GM20431 (cell line): ENCODE measurements around the gene LRPAP1.
"Not testable (repeated sequence)": the region's sequence is repeated elsewhere in the genome, so short reads cannot be mapped to it uniquely, and the experiment has no call there.

Experiments used
- in situ Hi-C: fragments of 300-500 bp; cut with MseI, MboI; formaldehyde crosslinking; loops from one replicate; pipeline ENCODE4 v1.15.0; 2020; ENCODE audit warnings: low sequenced_read_pairs; ENCODE audit not compliant: unreplicated experiment

Gene LRPAP1, protein sequence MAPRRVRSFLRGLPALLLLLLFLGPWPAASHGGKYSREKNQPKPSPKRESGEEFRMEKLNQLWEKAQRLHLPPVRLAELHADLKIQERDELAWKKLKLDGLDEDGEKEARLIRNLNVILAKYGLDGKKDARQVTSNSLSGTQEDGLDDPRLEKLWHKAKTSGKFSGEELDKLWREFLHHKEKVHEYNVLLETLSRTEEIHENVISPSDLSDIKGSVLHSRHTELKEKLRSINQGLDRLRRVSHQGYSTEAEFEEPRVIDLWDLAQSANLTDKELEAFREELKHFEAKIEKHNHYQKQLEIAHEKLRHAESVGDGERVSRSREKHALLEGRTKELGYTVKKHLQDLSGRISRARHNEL

DNA sequence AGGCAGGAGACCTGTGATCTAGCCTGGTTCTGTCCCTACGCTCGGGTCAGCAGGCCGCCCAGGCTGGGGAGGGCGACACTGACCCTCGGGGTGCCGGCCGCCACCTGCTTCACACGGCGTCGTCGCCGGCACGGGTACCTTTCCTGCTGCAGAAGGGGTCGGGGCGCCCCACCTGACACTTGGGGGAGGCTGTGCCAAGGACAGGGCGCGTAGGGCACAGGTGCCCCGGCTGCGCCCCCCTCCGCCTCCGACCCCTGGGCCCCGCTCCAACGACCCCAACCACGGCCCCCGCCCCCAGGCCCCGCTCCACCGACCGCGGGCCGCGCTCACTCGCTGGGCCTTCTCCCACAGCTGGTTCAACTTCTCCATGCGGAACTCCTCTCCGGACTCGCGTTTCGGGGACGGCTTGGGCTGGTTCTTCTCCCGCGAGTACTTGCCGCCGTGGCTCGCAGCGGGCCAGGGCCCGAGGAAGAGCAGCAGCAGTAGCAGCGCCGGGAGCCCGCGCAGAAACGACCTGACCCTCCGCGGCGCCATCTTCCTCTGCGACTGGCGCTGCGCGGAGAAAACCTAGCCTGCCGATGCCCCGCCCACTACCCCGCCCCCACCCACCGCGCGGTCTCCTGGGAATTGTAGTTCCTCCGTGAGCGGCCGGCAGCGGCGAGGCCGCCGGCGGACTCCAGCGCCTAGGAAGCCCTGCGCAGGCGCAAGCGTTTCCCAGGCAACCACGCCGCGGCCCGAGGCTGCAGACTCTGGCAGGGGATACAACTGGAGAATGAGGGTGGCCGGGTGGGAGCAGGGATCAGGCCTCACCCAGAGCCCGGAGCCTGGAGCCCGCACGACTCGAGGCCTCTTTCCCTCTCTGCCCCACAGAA is at the start of gene LRPAP1:
TSS of gene LRPAP1 (minus strand) at position 544 of the 872 bp plus-strand sequence. CDS start at position 534, 10 bp downstream.
- in situ Hi-C loops, result no loop called here

DNA sequence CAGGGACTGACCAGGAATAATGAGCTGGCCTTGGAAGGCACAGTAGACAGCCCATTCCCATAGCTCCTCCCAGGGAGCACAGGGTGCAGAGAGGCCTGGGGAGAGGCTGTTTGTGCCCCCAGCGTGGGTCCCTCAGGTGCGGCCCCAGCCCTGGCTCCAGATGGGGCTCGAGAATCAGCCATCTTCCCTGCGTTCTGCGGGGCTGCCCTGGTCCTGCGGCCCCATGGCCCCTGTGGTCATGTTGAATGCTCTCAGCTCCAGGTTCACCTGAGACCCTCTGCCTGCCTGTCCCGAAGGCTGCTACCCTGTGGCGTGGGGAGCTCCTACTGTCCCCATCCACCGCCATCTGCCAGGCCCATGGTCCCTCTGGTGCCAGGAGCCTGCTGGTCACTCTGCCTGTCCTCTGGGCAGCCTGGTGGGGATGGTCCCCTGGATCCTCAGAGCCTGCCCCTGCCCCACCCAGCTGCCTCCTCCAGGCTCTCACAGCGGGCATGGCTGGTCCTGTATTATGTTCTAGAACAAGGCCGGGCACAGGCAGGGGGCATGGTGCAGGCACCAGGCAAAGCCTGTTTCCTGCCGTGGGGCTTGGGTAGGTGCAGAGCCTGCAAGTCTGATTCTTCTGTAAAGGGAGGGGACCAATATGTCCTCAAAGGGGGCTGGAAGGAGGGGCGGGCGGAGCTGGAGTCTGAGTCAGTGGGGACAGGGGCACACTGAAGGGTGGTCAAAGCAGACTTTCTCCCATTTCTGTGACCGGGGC is 49.3 kb upstream of the LRPAP1 start:
- in situ Hi-C loops, result not testable (repeated sequence)

DNA sequence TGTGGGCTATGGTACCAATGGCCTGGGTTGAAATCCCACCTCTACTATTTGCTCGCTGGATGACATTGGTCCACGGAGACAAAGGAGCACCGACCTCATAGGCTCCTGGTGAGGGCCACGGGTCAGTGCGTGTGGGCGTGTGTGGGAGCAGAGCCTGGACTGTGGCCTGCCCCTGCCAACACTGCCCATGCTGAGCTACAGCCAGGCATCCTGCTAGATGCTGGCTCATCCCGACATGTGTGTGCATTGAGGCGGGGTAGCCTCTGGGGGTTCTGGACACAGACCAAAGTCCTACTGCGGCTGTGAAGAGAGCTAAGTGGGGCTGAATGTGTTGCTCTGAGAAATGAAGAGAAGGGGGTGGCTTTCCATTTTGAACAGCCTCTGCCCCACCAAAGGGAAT is 48.6 kb upstream of the LRPAP1 start:
- in situ Hi-C loops, result not testable (repeated sequence)

DNA sequence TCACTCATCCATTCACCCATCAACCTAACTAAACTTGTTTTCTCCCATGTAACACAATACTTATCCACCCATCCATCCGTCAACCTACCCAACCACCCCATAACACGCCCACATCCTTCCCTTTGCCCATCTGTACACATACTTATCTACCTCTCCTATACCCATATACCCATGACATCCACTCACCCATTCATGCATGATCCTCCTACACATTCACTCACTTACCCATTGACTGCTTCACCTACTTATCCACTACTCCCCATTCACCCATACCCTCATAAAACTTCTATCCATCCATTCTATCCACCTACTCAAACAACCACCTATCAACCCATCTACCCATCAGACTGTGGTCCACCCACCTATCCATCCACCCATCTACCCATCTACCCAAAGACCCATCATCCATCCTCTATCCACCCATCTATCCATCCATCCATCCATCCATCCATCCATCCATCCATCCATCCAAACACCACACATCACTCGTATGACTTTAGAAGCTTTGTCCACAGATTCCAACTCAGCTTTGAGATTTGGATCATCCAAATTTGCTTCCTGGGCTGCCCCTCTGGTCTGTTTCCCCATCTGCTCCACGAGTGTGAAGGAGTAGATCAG is 46.4 kb upstream of the LRPAP1 start:
- in situ Hi-C loops, result not testable (repeated sequence)

DNA sequence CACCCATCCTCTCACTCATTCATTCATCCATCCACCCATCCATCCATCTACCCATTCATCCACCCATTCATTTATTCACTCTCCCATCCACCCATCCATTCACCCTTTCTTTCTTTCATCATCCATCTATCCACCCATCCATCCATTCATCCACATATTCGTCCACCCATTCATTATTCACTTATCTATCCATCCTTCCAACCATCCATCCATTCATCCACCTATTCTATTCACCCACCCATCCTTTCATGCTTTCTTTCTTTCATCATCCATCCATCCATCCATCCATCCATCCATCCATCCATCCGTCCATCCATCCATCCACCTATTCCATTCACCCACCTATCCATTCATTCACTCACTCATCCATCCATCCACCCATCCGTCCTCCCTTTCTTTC is 45.8 kb upstream of the LRPAP1 start:
- in situ Hi-C loops, result not testable (repeated sequence)

DNA sequence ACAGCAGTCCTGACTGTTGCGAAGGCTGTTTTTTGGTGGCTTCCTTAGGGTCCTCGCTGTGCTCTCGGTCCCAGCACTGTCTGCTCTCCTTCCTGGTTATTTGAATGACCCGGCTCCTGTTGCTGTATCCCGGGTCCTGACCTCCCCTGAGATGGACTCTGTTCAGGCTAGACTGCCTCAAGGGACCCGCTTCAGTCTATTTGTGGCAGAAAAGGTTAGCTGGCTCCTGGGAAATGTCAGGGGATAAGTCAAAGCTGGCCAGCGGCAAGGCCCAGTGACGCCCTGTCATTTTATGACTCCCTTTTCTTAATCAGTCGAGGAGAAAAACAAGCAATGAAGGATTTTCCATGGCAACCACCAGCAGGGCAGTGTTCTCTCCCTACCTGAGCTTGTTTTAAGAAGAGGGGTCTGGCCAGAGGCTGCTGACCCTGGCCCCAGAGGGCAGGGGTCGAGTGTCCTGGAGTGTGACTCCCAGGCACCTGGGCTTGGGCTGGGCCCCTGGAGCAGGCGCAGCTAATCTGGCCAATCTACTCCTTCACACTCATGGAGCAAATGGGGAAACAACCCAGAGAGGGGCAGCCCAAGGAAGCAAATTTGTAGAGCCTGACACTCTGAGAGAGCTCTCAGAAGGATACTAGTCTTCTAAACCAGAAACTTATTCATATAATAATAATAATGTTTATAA is 45.1 kb upstream of the LRPAP1 start:
- in situ Hi-C loops, result not testable (repeated sequence)

DNA sequence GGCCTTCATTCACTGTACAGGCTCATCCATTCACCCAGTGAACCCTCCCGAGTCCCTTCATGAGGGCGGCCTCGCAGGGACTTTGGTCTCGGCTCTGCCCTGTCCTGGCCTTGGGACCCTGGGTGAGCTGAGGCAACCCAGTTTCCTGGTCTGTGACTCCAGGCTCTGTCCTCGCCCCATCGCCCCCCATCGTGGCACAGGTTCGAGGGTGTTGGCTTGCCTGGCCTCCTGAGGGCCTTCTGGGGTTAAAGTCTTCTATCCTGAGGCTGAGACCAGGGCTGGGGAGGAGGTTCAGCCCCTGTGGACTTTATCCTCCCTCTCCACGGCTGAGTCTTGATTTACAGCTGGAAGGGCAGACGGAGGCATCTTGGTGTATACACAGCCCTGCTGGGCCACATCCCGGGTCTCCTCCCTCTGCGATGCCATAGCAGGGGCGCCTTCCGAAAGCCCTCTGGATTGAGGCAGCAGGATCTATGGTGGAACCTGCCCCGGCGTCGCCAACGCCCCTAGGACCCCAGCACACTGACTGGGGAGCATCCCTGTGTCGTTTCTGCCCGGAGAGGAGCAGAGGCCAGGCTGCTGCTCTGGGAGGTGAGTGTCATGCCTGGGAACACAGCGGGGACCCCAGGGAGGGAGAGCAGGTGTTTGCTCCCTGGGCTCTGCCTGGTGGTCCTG is 44.4 kb upstream of the LRPAP1 start:
- in situ Hi-C loops, result not testable (repeated sequence)

DNA sequence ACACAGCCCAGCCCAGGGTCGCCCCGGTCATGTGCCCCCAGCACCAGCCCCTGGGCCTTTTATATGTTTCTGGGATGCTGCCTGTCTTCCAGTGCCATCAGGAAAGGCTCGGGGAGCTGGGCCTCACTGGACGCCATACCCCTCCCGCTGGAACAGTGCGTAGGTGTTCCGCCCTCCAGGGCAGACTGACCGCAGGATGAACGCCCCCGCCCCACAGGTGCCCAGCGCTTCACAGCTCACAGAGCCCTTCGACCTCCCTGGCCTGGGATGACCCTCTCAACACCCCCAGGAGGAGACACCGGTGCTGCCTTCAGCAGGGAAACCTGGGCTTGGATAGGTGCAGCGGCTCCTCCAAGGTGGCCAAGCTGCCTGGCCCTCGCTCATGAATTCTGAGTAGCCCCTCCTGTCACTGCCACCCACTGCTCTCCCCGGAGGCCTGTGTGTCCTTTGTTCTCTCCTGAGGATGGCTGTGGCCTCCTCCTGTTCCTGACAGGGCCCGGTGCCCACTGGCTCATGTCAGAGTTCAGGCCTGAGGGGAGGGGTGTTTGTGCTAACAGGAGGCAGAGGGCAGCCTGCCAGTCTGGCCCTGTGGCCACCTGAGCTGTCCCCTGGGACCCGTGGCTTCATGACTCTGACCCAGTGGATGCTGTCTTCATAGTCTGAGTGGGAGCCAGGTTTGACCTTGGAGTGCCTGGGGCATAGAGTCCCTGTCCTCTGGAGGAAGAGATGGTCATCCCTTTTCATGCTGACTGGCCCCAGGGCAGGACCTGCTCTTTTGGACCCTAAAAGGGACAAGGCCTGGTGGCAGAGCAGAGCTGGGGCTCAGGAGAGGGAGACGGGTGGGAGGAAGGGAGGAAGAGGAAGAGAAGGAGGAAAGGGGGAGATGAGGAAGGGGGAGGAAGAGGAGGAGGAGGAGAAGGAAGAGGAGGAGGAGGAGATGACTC is 43.5 kb upstream of the LRPAP1 start:
- in situ Hi-C loops, result not testable (repeated sequence)

DNA sequence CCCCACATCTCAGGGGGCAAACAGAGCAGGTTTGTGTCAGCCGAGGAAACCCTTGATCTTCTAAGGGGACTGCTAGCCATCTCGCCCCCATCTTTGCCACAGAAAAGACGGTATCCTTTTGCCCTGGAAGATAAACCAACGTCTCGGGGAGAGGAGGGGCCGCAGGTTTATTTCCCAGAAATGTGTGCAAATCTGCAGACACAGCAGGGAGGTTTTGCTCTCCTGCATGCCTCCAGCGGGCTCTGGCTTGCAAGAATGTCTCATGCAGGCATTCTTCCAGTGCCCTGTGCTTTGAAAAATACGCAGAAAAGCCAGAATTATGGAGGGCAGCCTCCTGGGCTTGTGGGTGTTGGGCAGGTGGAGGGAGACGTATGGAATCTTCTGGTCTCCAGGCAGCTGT is 42.6 kb upstream of the LRPAP1 start:
- in situ Hi-C loops, result not testable (repeated sequence)

DNA sequence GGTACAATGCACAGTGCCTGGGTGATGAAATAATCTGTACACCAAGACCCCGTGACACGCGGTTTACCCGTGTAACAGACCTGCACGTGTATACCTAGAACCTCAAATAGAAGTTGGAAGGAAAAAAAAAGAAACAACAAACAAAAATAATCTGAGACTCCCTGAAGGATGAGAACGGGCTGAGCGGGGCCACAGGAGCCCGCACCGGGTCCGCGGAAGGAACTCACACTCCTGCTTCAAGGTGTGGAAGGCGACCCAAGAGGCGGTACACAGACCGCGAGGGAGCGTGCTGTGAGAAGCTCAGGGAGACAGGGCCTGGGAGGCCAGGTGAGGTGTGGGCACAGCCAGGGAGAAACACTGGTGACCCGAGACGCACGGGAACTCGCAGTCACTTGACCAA is 42.1 kb upstream of the LRPAP1 start:
- in situ Hi-C loops, result not testable (repeated sequence)

DNA sequence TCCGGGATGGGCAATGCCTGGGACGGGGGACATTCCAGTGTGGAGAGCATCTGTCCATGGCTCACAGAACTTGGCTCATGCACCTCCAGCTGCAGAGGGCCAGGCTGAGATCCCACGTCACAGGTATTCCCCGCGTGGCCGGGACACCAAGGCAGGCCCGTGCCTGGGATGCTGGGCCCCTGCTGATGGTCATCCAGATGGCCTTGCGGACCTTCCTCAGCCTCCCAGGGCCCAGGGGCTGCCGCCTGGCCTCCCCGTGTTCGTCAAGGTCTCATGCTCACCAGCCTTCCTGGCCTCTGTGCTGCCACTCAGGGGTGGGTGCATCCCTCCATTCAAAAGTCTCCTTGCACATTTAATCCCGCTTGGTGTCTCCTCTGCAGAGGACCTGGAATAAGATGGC is 40.9 kb upstream of the LRPAP1 start:
- in situ Hi-C loops, result no loop called here

DNA sequence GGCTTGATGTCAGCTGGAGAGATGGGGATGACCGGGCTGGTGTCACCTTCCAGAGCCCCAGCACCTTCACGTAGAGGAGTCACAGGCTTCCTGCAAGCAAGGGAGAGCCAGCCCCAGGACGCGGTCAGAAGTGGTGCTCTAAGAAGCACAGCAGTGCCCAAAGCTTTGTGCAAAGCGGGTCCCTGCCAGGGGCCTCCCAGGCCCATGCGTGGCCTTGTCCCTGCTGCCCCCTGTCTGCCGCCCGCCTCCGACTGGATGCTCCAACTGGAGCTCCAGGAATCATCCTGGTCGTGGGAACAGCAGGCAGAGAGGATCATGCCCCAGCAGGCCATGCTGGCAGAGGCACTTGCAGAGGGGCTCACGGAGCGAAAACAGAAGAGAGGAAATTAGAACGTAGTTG is 40.1 kb upstream of the LRPAP1 start:
- in situ Hi-C loops, result no loop called here

DNA sequence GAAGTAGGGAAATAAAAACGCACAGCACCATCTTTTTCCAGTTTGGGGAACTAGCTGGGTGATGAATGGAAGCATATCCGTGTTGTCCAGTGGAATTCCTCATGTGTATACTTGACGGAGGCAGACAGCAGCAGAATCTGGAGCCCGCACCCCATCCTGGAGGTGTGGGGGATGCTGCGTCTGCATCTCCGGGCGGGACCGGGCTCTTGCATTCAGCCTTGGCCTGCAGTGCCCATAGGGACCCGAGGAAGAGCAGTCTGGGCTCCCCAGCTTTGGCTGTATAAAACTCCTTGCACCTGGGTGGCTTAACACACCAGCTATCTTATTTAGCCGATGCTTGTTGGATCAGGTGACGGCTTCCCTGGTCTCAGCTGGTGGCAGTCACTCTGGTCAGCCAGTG is 39.7 kb upstream of the LRPAP1 start:
- in situ Hi-C loops, result no loop called here

DNA sequence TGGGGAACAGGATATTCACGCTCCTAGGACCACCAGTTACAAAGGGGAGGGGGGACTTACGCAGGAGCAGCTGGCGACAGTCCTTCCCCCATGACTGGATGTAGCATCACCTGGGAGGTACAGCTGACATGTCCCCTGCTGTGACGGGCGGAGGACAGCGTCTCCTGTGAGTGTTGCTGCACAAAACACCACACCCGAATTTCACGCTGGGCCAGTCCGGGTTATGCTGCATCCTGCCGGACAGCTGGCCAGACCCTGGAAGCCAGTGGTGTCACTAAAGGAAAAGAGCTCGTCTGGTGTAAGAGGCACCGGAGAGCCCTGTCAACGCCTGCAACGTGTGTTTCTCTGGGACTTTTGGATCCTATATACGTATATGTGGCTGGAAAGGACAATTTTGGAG is 38.7 kb upstream of the LRPAP1 start:
- in situ Hi-C loops, result not testable (repeated sequence)

DNA sequence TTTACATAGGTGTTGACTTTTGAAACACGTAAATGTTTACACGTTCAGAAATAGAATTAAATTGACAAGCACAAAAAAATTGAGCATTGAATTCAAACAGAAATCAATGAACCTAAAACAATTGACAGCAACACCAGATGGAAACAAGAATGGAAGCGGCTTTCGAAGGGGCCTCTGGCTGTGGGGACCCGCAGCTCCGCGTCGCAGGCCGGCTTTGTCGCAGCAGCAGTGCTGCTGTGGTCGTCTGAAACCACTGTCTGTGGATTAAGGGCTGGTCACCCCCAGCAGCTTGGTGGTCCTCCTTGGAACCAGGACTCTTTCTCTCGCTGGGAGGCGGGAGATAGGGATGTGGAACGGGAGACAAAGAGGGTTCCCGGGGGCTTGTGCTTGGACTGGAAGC is 37.4 kb upstream of the LRPAP1 start:
- in situ Hi-C loops, result not testable (repeated sequence)

DNA sequence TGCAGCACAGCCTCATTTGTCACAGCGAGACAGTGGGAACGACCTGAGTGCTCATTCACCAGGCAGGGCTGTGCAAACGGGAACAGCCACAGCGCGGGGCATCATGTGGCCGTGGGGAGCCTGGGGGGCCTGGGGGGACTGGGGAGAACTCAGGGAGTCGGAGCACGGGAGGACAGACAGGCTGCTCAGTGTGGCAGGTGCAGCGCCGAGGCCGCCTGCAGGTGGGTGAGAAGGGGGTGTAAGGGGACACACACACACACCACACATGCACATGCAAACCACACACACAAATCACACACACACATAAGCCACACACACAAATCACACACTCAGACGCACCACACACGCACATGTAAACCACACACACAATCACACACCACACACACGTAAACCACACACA is 34.5 kb upstream of the LRPAP1 start:
- in situ Hi-C loops, result not testable (repeated sequence)

DNA sequence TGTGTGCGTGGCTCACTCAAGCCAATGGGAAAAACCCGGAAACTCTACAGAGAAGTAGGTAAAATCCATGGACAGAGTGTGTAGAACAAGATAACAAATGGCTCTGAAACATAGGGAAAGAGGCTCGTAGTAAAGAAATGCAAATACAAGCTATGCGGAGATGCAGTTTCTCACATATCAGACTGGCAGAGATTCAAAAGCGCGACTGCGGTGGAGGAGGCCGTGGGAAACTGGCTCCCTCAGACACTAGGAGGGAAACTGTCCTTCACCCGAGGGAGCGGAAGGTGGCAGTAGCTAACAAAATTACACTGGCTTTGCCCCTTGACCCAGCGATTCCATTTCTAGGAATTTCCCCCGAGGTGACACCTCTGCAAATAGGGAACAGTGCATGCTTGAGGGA is 34.1 kb upstream of the LRPAP1 start:
- in situ Hi-C loops, result not testable (repeated sequence)

DNA sequence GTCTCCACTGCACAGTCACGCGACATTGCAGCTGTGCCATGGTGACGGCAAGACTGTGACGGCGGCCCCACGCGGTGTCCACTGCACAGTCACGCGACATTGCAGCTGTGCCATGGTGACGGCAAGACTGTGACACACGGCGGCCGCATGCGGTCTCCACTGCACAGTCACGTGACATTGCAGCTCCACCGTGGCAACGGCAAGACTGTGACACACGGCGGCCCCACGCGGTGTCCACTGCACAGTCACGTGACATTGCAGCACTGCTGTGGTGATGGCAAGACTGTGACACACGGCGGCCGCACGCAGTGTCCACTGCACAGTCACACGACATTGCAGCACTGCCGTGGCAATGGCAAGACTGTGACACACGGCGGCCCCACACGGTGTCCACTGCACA is 32.7 kb upstream of the LRPAP1 start:
- in situ Hi-C loops, result not testable (repeated sequence)
